ENCODE data around the gene MCRIP2.
A peak's percentile ranks its signal among the peaks of the same experiment; 100 is the strongest.

MCRIP2 gene

DNA sequence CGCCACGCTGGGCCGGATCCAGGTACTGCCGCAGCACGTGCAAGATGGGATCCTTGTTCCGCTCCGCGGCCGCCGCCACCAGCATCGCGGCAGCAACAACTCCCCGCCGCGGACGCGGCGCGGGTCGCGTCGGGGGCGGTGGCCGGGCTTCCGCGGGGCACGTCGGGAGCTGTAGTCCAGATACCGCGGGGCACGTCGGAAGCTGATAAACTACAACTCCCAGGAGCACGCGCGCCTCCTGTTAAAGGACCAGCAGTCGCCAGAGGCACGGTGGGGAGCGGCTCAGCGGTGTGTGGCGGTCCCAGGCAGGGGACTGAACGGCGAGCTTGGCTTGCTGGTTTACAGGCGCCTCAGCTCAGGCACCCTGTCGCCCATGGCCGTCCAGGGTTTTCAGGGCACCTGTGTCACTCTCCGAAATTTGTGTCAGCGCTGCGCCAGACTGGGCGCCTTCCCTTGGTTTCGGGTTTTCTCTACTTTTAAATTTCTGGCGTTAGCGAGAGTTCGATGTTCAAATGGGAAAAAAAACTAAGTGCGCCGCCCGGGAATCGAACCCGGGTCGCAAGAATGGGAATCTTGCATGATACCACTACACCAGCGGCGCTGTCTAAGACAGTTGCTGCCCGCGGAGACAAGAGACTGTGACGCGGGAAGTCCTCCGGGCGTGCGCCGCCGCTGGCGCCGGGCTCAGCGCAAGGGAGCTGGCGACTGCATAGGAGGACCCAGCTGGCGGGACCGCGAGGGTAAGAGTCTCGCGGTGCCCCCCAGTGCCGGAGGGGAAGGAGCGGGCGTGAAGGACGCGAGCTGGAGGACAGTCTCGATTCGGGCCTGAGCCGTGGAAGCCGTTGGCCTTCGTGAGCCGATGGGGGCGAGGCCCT lies 5.2 kb upstream of the MCRIP2 start, which contains the start of gene METTL26:
Gene METTL26 (minus strand): TSS at position 100 of the 875 bp plus-strand sequence. CDS start 15 bp downstream, at position 85.
- POLR2A ChIA-PET, result interaction anchor here (0.7 kb wide), 1 partner anchor 15 kb away, joined by 4 read pairs; no protein-coding TSS in a partner anchor
- TF ChIP-seq, protein P1, sequence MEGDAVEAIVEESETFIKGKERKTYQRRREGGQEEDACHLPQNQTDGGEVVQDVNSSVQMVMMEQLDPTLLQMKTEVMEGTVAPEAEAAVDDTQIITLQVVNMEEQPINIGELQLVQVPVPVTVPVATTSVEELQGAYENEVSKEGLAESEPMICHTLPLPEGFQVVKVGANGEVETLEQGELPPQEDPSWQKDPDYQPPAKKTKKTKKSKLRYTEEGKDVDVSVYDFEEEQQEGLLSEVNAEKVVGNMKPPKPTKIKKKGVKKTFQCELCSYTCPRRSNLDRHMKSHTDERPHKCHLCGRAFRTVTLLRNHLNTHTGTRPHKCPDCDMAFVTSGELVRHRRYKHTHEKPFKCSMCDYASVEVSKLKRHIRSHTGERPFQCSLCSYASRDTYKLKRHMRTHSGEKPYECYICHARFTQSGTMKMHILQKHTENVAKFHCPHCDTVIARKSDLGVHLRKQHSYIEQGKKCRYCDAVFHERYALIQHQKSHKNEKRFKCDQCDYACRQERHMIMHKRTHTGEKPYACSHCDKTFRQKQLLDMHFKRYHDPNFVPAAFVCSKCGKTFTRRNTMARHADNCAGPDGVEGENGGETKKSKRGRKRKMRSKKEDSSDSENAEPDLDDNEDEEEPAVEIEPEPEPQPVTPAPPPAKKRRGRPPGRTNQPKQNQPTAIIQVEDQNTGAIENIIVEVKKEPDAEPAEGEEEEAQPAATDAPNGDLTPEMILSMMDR (IDR thresholded peaks at IDR 0.05; ENCODE audit: control extremely low read depth, extremely low read depth, low read depth, missing control alignments), result no peak
- CTCF ChIA-PET, result interaction anchor here (0.6 to 2.5 kb wide), 4 partner anchors 9 to 1069 kb away, joined by 3 to 13 read pairs (median 4); partner anchors contain the start of genes MAPK8IP3 and WDR90
- DNase-seq (ENCODE audit: extremely low spot score), result peak; percentile 96

DNA sequence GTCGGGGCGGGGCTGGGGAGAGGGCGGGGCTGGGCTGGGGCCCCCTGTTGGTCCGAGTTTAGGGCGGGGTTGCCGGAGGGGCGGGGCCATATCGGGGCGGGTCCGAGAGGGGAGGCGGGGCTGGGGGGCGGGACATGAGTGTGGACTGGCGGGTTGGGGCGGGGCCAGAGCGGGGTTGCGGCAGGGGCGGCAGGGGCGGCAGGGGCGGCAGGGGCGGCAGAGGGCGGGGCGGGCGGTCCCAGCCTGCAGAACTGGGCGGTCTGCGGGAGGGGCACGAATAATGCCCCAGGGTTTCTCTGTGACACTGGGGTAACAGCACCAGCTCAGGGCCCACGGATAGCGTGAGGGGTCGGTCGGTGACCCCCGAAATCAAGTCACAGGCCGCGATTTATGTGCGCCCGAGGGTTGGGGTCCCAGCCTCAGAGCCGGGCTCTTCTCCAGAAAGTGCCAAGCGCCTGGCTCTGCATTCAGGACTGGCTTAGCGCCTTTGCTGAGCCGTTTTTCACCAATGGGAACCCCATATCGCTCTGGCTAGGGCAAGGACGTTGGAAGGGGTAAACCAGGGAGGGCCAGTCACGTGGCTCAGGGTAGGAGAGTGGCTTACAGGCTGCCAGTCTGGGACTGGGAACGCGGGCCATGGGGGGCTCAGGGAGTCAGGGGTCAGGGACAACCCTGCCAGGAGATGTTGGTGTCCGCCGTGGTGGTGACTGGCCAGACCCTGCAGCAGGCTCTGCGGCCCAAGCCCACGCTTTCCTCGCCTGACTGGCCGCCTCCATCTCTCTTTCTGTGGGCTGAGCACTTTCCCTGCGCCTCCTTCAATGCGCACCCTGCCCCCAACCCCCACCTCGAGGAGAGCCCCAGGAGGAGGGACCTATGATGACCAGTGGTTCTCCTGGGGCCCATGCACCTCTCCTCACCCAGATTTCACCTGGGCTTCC lies 4.3 kb upstream of the MCRIP2 start:
- TF ChIP-seq, protein P1 (IDR thresholded peaks at IDR 0.05; ENCODE audit: control extremely low read depth, extremely low read depth, low read depth, missing control alignments), result no peak
- ChIA-PET CTCF (interaction anchor here (0.6 to 2.5 kb wide), 3 partner anchors 10 to 1068 kb away, joined by 4 to 13 read pairs (median 4); partner anchors contain the start of genes MAPK8IP3 and WDR90), POLR2A (no interaction called here)
- peak; percentile 100 for DNase-seq (ENCODE audit: extremely low spot score)

DNA sequence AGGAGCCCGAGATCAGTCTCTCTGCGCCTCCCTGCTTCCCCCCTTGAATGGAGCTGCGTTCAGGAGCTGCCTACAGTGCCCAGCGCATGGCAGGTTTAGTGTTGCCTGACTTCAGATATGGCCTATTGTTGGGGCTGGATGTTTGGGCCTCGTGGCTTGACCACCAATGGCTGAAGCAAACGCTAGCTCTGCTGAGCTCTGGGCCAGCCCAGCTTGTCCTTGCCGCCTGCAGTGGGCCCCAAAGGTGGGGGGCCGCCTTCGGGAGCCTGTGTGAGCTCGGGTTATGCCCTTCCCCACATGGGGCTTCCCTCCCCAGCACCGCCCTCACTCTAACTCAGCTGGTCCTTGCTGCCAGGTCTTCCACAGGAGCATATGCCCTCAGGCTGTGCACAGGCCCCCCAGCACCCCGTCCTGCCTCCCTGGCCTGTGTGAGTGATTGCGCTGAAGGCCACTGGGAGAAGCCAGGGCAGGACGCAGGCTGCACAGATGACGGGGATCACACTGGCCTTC lies 3.5 kb upstream of the MCRIP2 start:
- TF ChIP-seq, protein P1 (IDR thresholded peaks at IDR 0.05; ENCODE audit: control extremely low read depth, extremely low read depth, low read depth, missing control alignments), result no peak

DNA sequence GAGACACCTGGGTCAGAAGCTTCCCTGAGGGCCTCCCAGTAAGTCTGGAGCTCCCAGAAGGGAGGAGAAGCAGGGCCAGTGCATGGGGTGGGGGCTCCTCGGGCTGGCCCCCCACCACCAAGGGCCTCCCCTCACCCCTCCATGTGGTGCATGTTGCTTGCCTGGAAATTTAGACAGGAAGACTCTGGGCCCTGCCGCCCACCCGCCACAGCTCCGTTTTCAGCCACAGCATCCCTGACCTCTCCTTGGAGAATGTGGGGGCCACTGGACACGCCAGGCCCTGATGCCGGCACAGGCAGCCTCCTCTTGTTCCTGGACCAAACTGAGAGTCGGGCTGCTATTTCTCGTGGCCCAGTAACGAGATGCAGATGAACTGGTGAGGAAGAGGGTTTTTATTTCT lies 2.8 kb upstream of the MCRIP2 start:
- ChIA-PET CTCF (no interaction called here), POLR2A (no interaction called here)
- no peak for DNase-seq (ENCODE audit: extremely low spot score)
- TF ChIP-seq, protein P1 (IDR thresholded peaks at IDR 0.05; ENCODE audit: control extremely low read depth, extremely low read depth, low read depth, missing control alignments), result no peak

More for the DNA sequence above, 3.5 kb upstream of the MCRIP2 start:
- DNase-seq (ENCODE audit: extremely low spot score), result no peak
- CTCF ChIA-PET, result interaction anchor here (2.5 kb wide), 1 partner anchor 11 kb away, joined by 13 read pairs; the partner anchor contains the start of gene WDR90
- POLR2A ChIA-PET, result no interaction called here

DNA sequence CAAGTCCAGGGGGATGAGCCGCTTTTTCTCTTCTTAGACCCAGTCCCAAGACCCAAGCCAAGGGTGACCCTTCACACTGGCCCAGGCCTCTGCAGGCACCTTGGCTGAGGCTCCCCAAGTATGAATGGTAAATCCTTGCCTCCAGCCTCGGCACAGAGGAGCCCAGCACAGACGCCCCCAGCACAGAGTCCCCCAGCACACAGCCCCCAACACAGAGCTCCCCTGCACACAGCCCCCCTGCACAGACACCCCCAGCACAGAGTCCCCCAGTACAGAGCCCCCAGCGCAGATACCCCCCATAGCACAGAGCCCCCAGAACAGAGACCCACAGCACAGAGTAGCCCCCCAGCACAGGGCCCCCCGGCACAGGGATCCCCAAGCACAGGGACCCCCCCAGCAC lies 1.0 kb upstream of the MCRIP2 start:
- ChIA-PET CTCF (no interaction called here), POLR2A (no interaction called here)
- no peak for DNase-seq (ENCODE audit: extremely low spot score)
- TF ChIP-seq, protein P1 (IDR thresholded peaks at IDR 0.05; ENCODE audit: control extremely low read depth, extremely low read depth, low read depth, missing control alignments), result no peak
